Endothelial cell of hepatic sinusoid (primary cell): ENCODE data around the gene IPO11.

ENCODE experiments used
- in situ Hi-C: cut with HindIII; loops from 2 replicates; pipeline ENCODE4 v1.10.0; 2017; ENCODE audit warnings: low sequenced_read_pairs

IPO11 gene

DNA sequence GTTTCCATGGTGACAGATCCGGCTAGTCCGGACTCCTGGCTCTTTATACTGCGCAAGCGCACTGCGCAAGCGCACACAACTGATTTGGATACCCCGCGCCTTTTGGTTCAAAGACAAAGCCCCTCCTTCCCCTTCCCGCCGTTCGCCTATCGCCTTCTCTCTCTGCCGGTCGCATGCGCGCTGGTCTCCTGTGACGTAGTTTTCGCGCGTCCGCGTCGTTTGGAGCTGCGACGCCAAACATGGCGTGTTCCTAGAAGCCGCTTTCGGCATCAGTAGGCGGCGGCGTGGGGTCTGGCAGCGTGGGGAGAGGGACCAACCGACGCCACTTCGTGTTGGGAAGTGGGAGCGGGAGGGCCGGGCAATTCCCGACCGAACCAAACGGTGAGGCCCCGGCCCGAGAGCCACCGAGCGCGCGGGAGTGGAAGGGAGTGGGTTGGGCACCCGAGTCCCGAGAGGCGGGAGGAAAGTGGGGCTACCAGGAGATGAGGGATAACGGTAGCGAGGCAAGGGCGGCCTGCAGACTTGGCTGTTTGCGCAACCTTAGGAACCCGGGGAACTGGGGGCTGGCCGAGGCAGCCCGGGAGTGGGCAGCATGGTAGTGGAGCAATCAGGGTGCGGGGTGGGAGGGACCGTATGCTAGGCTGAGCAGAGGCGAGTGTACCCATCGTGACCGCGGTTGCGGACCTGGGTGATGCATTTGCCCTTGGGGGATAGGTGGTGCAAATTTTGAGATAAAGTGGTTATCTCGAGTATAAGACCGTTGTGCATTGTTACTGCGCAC lies at the start of gene IPO11:
IPO11 (plus strand) TSS at position 215 of the 781 bp plus-strand sequence. CDS start 24,517 bp downstream, outside the sequence.
- in situ Hi-C loops, result no loop called here

DNA sequence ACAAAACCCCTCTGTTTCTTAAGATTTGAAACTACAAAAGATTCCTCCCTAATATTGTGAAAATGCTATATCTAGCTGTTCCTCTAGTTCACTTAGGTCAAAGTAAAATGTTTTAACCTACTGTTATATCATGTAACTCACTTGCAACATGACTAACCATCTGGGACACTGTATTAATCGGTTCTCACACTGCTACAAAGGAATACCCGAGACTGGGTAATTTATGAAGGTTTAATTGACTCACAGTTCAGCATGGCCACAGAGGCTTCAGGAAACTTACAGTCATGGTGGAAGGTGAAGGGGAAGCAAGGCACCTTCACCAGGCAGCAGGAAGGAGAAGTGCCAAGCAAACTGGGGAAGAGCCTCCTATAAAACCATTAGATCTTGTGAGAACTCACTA lies 43.5 kb upstream of the IPO11 start:
- in situ Hi-C loops, result no loop called here

DNA sequence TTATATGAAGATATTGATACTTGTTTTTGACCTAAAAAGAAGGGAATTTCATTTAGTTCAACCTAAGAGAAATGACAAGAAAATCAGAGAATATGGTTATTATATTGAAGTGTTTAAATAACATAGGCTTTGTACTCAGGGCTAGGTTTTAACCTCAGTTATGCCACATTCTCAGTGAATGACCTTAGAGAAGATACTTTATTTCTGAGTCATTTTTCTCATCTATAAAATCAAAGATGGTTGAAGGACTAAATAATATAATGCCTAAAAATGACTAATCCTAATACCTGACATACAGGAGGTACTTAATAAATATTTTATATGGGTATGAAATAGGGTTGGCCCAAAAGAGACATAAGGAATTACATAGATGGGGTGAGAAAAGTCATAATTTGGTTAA lies 41.2 kb upstream of the IPO11 start:
- in situ Hi-C loops, result no loop called here

DNA sequence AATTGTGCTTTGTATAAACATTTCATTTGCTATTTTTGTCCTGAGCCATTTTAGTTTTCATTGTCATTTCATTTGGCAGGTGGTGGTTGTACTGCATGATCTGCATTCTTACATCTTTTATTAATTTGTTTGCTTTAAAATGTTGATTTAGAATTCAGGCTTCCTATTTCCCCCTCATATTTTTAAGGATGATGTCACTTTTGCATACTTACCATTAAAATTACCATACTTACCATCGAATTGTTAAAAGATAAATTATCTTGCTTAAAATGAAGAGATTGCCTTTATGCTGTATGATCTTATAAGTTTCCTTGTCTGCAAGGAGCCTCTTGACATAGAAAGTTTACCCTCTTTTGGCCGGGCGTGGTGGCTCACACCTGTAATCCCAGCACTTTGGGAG lies 40.0 kb upstream of the IPO11 start:
- in situ Hi-C loops, result no loop called here

DNA sequence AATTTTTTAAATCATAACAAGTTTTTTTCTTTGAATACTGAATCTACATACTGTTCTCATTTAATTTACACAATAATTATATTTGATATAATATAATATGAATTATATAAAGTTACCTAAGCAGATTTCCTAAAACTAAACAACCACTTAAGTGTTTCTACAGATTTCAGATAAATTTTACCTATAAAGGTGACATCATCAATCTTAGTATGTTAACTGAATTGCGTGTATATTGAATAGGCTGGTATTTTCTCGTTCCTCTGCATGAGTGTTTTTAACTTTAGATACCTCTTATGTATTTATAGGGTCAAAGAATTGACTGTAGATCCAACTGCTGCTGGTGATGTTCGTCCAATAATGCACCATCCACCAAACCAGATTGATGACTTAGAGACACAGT lies 39.2 kb upstream of the IPO11 start:
- in situ Hi-C loops, result no loop called here

DNA sequence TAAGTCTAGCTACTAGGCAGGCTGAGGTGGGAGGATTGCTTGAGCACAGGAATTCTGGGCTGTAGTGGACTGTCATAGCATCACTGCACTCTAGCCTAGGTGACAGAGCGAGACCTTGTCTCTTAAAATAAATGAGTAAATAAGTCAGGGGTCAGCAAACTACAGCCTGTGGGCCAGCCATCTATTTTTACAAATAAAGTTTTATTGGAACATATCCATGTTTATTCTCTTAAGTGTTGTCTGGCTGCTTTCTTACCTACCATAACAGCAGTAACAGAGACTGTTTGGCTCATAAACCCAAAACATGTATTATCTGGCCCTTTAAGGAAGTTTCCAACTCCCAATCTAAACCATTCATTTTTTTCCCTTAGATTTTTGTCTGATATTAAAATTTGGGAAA lies 38.5 kb upstream of the IPO11 start:
- in situ Hi-C loops, result no loop called here

DNA sequence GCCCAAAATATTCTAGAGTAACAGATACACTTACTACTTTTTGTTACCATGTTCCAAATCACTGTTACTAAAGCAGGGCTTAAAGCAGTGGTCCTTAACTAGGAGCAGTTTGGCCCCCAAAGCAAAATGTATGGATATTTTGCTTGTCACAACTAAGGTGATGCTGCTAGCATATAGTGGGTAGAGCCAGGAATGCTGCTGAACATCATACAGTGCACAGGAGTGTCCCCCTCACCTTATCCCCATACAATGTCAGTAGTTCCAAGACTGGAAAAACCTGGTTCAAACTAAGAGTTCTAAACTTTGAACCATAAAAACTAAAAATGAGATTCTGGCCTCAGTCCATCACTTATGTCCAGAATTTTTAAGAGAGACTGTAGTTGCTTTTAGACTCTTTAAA lies 36.9 kb upstream of the IPO11 start:
- in situ Hi-C loops, result no loop called here

DNA sequence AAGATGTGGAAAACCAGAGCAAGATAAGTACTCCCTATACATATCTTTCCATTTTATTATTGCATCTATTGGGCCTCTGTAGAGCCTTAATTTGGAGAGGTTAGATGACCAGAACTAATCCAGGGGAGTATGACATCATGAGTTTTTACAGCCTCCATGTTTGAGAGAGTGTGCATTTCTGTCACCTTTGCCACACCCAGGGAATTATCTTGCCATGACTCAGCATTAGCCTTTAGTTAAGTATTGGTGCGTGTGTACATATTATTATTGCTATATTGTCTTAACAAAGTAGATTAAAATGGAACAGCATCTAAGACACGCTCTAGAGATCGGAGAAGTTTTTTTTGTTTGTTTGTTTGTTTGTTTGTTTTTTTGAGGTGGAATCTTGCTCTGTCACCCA lies 36.5 kb upstream of the IPO11 start:
- in situ Hi-C loops, result no loop called here

DNA sequence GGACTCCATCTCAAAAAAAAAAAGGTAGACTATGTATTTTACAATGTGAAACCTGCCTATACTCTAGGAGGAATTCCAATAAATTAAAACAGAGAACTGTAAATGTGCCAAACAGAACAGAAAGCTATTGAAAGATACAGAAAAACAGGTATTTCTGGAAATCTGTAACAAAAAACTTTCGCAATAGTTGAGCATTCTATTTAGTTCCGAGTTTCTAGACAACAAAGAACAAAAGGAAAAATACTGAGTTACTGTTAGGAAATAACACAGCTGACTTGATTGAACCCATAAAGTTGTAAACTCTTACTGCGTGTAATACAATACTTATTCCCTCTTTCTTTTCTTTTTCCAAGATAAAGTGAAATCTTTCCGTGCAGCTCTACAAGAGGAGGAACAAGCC lies 27.4 kb upstream of the IPO11 start:
- in situ Hi-C loops, result no loop called here

DNA sequence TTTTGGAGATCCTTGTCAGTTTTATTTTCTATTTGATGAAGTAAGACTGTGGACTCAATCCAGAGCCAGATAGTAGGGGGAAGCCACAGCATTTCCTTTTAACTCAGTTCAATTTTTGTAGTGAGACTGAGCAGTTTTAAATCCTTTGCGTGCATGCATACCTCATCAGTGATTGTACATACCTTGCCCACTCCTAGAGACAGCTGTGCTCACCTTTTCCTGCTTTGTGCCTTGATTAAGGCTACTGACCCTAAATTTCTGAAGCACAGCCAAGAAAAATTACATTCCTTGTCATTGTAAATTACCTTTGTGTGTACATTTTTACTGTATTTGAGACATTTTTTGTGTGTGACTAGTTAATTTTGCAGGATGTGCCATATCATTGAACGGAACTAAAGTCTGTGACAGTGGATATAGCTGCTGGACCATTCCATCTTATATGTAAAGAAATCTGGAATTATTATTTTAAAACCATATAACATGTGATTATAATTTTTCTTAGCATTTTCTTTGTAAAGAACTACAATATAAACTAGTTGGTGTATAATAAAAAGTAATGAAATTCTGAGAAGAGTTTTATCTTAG lies 26.7 kb upstream of the IPO11 start:
- in situ Hi-C loops, result no loop called here

DNA sequence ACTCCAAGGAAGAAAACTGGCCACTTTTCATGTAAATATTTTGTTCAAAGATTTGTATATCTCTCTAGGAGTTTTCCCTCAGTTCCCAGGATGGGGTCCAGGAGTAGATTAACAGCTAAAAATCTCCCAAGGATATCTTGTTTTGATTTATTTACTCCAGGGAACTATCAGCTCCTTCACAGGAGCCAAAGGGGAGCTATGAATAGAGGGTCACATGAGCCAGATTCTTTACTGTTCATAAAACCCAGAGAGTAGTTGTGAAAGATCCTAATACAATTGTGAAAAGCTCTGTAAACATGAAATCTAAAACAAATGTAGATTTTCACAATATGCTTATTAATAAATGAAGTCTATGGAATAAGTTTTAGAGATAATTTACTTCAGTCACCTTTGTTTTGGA lies 25.7 kb upstream of the IPO11 start:
- in situ Hi-C loops, result no loop called here

DNA sequence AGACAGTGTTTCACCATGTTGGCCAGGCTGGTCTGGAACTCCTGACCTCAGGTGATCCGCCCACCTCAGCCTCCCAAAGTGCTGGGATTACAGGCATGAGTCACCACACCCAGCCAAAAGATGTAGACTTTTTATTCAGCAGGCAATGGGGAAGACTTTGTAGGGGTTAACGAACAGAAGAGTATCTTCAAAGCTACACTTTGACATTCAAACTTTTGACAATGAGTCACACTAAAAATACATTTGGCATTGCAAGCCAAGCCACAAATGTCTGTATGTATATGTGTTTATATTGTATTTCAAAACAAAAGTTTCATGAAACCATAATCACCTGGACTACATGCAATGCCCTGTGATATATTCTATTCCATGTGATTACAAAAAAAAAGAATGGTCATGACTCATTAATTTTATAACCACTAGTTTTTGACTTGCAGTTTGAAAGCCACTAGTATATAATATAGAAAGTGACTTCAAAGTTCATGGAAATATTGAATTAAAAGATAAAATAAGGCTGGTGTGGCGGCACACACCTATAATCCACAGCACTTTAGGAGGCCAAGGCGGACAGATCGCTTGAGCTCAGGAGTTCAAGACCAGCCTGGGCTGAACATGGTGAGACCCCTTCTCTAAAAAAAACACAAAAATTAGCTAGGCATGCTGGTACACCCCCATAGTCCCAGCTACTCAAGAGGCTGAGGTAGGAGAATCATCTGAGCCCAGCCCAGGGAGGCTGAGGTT lies 17.2 kb upstream of the IPO11 start:
- in situ Hi-C loops, result no loop called here

DNA sequence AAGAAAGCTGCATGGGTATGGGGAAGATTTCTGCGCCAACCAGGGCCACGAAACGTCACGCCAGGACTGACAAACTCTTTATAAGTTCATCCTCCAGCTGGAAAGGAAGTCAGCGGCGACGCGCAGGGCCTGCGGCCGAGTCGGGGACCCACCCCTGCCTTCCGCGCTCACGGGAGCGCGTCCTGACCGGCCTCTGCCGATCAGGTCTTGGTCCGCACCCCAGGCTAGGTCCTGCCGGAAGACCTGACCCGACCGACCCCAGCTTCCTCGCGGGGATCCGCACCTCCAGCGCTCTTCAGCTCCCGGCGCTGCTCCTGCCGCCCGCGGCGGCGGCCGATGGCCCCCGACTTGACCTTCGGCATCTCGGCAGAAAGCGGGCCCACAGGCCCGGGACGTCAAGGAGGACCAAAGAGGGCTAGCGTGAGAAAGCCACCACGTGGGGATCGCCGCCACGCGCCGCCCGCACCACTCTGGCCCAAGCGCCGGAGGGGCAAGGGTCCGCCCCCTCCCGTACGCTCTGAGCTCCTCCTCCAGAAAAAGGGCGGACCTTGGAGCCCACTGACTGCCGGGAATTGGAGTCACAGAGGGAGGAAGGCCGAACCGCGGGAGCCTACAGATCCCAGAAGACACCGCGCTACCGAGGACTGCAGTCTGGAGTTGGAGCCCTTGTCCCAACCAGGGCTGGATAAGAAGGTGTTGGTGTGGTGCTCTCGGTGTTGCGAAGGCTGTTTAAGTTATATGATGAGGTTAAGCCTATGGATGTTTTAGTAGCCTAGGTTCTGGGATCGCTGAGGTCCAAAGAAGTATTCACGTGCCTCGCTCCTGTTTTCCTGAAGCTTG lies 8.9 kb upstream of the IPO11 start, which contains the start of gene DIMT1:
DIMT1 (minus strand) TSS at position 495 of the 840 bp plus-strand sequence; CDS start at position 362, 133 bp downstream.
- in situ Hi-C loops, result loop anchor here (5.0 kb wide), 1 partner anchor 64 kb away; no protein-coding TSS in a partner anchor

DNA sequence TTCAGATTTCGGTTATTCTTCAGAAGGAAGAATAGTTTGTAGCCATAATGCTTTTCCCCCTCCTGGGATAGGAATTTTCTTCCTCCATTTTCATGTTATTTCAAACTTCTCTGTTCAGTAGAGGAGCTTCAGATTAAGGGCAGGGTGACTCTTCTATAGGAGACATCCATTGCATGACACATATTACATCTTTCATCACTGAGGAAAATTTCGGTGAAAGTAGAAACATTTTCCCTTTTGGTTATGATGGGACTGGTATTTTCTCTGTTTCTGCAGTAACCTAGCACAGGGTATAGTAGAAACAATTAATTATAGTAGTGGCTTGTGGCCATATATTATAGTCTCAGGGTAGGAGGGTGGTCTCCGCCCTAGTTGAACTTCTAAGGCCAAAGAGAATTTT lies 1.1 kb downstream of the IPO11 start:
- in situ Hi-C loops, result no loop called here

DNA sequence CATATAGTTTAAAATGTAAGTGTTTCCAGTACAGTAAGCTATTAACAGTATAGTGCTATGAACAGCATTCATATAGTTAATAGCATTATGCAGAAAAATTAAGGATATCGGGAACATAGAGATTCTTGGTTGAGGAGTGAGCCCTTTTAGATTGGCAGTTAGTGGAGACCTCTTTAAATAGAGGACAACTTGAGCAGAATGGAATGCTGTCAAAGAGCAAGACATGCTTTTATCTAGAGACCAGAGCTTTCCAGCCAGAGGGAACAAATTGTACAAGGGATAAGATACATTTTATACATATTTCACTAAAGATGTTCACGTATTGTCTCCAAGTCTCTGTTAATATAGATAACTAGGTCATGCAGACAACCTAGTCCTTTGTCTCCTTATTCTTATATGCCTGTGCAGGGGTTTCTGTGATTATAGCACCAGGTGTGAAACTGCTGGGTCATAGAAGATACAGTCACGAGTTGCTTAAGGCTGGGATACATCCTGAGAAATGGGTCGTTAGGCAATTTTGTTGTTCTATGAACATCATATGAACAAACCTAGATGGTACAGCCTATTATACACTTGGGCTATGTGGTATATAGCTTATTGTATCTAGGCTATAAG lies 6.0 kb downstream of the IPO11 start:
- in situ Hi-C loops, result no loop called here

DNA sequence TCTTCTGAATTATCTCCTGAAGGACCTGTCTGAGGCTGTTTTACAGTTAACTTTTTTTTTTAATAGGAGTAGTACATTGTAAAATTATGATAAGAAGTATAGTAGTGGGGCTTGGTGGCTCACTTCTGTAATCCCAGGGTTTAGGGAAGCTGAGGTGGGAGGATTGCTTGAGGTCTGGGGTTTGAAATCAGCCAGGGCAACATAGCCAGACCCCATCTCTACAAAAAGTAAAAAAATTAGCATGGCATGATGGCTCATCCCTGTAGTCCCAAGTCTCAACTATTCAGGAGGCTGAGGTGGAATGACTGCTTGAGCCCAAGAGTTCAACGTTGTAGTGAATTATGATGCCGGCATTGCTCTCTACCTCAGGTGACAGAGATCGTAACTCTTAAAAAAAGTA lies 7.0 kb downstream of the IPO11 start:
- in situ Hi-C loops, result no loop called here

DNA sequence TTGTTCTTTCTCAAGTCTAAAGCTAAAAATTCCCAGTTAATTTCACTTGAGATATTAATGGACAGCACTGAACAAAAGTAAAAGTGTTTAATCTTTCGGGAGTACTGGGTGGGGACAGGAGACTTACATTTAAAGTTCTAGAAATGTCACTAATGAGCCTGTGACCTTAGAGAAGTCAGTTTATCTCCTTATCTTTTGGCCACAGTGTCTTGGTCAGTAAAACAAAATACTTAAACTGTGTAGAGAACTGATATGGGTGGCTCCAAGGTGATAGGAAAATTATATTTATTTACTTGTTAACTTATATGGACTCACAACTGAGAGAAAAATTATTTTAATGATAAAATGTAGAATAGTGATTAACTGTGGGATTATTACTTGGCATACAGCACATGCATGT lies 8.9 kb downstream of the IPO11 start:
- in situ Hi-C loops, result no loop called here

DNA sequence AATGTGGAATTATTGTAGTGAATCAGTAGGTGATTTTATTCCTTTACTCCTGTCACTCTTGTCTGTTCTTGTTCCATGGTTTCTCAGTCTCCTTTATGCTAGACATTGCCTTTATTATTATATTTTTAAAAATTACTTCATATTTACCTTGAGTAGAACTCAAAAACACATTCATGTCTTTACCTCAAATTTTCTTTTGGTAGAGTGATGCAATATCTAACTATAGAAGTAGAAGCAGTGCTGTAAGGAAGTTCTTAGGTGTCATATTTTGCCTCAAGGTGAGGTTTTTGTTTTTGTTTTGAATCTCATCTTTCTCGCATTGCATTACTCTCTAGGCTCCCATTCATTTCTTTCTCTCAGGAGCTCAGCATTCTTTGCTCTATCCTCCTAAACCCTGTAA lies 12.2 kb downstream of the IPO11 start:
- in situ Hi-C loops, result no loop called here

DNA sequence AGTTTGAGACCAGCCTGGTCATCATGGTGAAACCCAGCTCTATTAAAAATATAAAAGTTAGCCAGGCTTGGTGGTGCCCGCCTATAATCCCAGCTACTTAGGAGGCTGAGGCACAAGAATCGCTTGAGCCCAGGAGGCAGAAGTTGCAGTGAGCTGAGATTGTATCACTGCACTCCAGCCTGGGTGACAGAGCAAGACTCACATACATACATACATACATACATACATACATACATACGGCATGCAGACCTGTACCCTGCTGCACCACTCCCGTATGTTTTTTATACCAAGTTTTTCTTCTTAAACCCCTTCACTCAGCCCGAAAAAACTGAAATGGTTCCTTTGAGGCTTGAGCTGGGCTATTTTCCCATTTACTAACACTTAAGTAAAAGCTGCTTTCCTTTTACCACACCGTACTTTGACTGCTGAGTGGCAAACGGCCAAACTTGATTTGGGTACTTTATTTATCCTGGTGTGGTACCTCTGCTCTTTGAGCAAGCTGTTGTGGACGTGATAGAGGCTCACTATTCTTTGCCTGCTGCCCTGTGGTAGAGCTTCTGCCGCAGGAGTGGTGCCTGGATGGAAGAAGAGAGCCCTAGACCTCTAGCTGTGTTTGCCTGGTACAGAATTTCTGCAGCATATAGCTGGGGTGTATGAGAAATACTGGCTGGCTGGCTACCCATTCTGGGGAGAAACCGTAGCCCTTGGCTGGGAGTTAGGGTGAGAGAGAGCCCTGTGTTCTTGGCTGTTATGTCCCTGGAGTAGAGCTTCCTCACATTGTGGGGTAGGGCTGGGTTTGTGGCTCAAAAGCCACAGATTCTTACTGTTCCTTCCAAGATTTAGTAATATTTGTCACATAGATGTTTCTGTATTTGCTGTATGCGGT lies 19.4 kb downstream of the IPO11 start:
- in situ Hi-C loops, result no loop called here
